Subcutaneous abdominal adipose tissue (tissue), 5 donors: Measurements from ENCODE around the gene CCNH.
A peak's percentile ranks its signal among the peaks of the same experiment; 100 is the strongest.

Source experiments
- H3K27ac ChIP-seq: one replicate; pipeline ENCODE4 v1.7.0; 2013; ENCODE audit warnings: low read depth, mild to moderate bottlenecking, inconsistent platforms, low read length, moderate library complexity
- H3K27me3 ChIP-seq, 5 donors: one replicate each; pipeline ENCODE4 v1.7.0; 2013; ENCODE audit warnings: low read length in 5 of 5, inconsistent platforms in 1 of 5; ENCODE audit not compliant: control insufficient read depth in 5 of 5, insufficient read depth in 4 of 5
- H3K36me3 ChIP-seq, 5 donors: one replicate each; pipeline ENCODE4 v1.7.0; 2013; ENCODE audit warnings: low read length in 5 of 5; ENCODE audit not compliant: control insufficient read depth in 5 of 5, insufficient read depth in 5 of 5
- H3K4me1 ChIP-seq, 5 donors: one replicate each; pipeline ENCODE4 v1.7.0; 2013; ENCODE audit warnings: low read length in 5 of 5, mild to moderate bottlenecking in 3 of 5, moderate library complexity in 1 of 5; ENCODE audit not compliant: control insufficient read depth in 5 of 5, insufficient read depth in 5 of 5
- H3K4me3 ChIP-seq, 5 donors: one replicate each; pipeline ENCODE4 v1.7.0; 2013; ENCODE audit warnings: low read length in 5 of 5, low read depth in 1 of 5
- H3K9ac ChIP-seq, 5 donors: one replicate each; pipeline ENCODE4 v1.7.0; 2013; ENCODE audit warnings: low read length in 5 of 5, mild to moderate bottlenecking in 4 of 5, moderate library complexity in 3 of 5
- H3K9me3 ChIP-seq, 5 donors: one replicate each; pipeline ENCODE4 v1.7.0; 2013; ENCODE audit warnings: low read length in 5 of 5; ENCODE audit not compliant: control insufficient read depth in 5 of 5
- donor health status: healthy.
- donor health status: healthy.
- donor health status: healthy.
- donor health status: healthy.
- donor health status: healthy.

CCNH gene

GRCh38 chr5:87412630-87413342 lies at the start of gene CCNH:
Gene CCNH, minus strand, starts transcription at chr5:87412930. Its CDS starts 136 bp downstream, at chr5:87412794.
- H3K27me3 ChIP-seq, result no peaks in the 10 kb centered on the region
- H3K9ac ChIP-seq, result peak within 1 kb of the TSS; percentile 94 to 100 (median 99)
- peak within 1 kb of the TSS; percentile 83 to 99 (median 95) for H3K4me3 ChIP-seq
- H3K9me3 ChIP-seq, result no peaks in the 10 kb centered on the region
- peaks cover 0 to 26% (median 15%) of the 10 kb centered on the region in 5 donors for H3K4me1 ChIP-seq
- peak within 1 kb of the TSS; percentile 93 for H3K27ac ChIP-seq
- peaks cover 13 to 21% (median 20%) of the 10 kb centered on the region in 5 donors for H3K36me3 ChIP-seq

- peaks cover 0 to 11% (median 0%) of the 10 kb centered on the region in 5 donors for H3K4me1 ChIP-seq
- H3K4me3 ChIP-seq, result no peak overlapping the region
- H3K9ac ChIP-seq, result no peak overlapping the region
- no peaks in the 10 kb centered on the region for H3K36me3 ChIP-seq
- no peak overlapping the region for H3K27ac ChIP-seq
- H3K9me3 ChIP-seq, result peaks cover 0 to 5% (median 0%) of the 10 kb centered on the region in 5 donors
- H3K27me3 ChIP-seq, result no peaks in the 10 kb centered on the region
These were observed 45.0 kb upstream of the CCNH start for GRCh38 chr5:87457706-87458105.

GRCh38 chr5:87453801-87454200 lies 41.1 kb upstream of the CCNH start:
- no peaks in the 10 kb centered on the region for H3K27me3 ChIP-seq
- peaks cover 0 to 13% (median 0%) of the 10 kb centered on the region in 5 donors for H3K4me1 ChIP-seq
- no peak overlapping the region for H3K9ac ChIP-seq
- H3K36me3 ChIP-seq, result no peaks in the 10 kb centered on the region
- no peak overlapping the region for H3K4me3 ChIP-seq
- no peak overlapping the region for H3K27ac ChIP-seq
- no peaks in the 10 kb centered on the region for H3K9me3 ChIP-seq

GRCh38 chr5:87452837-87453236 lies 40.1 kb upstream of the CCNH start:
- H3K27me3 ChIP-seq, result no peaks in the 10 kb centered on the region
- H3K9ac ChIP-seq, result no peak overlapping the region
- H3K9me3 ChIP-seq, result no peaks in the 10 kb centered on the region
- peaks cover 0 to 13% (median 0%) of the 10 kb centered on the region in 5 donors for H3K4me1 ChIP-seq
- no peak overlapping the region for H3K4me3 ChIP-seq
- no peaks in the 10 kb centered on the region for H3K36me3 ChIP-seq
- H3K27ac ChIP-seq, result no peak overlapping the region

GRCh38 chr5:87442419-87442818 lies 29.7 kb upstream of the CCNH start:
- no peaks in the 10 kb centered on the region for H3K4me1 ChIP-seq
- no peaks in the 10 kb centered on the region for H3K9me3 ChIP-seq
- H3K36me3 ChIP-seq, result no peaks in the 10 kb centered on the region
- no peak overlapping the region for H3K27ac ChIP-seq
- no peaks in the 10 kb centered on the region for H3K27me3 ChIP-seq
- H3K4me3 ChIP-seq, result no peak overlapping the region
- no peak overlapping the region for H3K9ac ChIP-seq

GRCh38 chr5:87438231-87438630 lies 25.5 kb upstream of the CCNH start:
- H3K4me1 ChIP-seq, result no peaks in the 10 kb centered on the region

GRCh38 chr5:87437724-87438123 lies 25.0 kb upstream of the CCNH start:
- Histone ChIP-seq H3K4me1 (no peaks in the 10 kb centered on the region), H3K36me3 (no peaks in the 10 kb centered on the region), H3K9me3 (no peaks in the 10 kb centered on the region), H3K9ac (no peak overlapping the region), H3K27ac (no peak overlapping the region), H3K4me3 (no peak overlapping the region), H3K27me3 (no peaks in the 10 kb centered on the region)

More at GRCh38 chr5:87438231-87438630, 25.5 kb upstream of the CCNH start:
- Histone ChIP-seq H3K9ac (no peak overlapping the region), H3K27me3 (no peaks in the 10 kb centered on the region), H3K27ac (no peak overlapping the region), H3K9me3 (no peaks in the 10 kb centered on the region), H3K4me3 (no peak overlapping the region), H3K36me3 (no peaks in the 10 kb centered on the region)

- Histone ChIP-seq H3K36me3 (no peaks in the 10 kb centered on the region), H3K27me3 (no peaks in the 10 kb centered on the region), H3K9ac (no peak overlapping the region), H3K27ac (no peak overlapping the region), H3K9me3 (no peaks in the 10 kb centered on the region), H3K4me1 (no peaks in the 10 kb centered on the region), H3K4me3 (no peak overlapping the region)
These were observed 22.5 kb upstream of the CCNH start for GRCh38 chr5:87435144-87435694.

- Histone ChIP-seq H3K27me3 (no peaks in the 10 kb centered on the region), H3K4me3 (no peak overlapping the region), H3K4me1 (no peaks in the 10 kb centered on the region), H3K9ac (no peak overlapping the region), H3K9me3 (no peaks in the 10 kb centered on the region), H3K36me3 (no peaks in the 10 kb centered on the region), H3K27ac (no peak overlapping the region)
These were observed 21.7 kb upstream of the CCNH start for GRCh38 chr5:87434461-87434860.

- Histone ChIP-seq H3K9ac (no peak overlapping the region), H3K27ac (no peak overlapping the region), H3K9me3 (no peaks in the 10 kb centered on the region), H3K4me3 (no peak overlapping the region), H3K36me3 (no peaks in the 10 kb centered on the region), H3K4me1 (no peaks in the 10 kb centered on the region), H3K27me3 (no peaks in the 10 kb centered on the region)
These were observed 21.2 kb upstream of the CCNH start for GRCh38 chr5:87433945-87434344.
